B cell (primary cell): ENCODE measurements around the gene NME1. TPM values are rescaled to one million over a fixed set of nuclear protein-coding genes. Genes with fewer than 3 reads are reported as not detected.

Experiments
- ATAC-seq: fragments of 200-7000 bp; cut with Tn5 transposase; one replicate; pipeline ENCODE4 v1.10.0; 2021; ENCODE audit warnings: low read depth, mild to moderate bottlenecking, moderate number of reproducible peaks, moderate library complexity
- CTCF ChIA-PET: fragments of 350-600 bp; sonication (Branson Sonifier 250); formaldehyde crosslinking; loops from one replicate; lab custom pipeline; 2021; ENCODE audit warnings: antibody characterized with exemption, inconsistent platforms; lab: Charles Lee
- POLR2A ChIA-PET: fragments of 350-600 bp; sonication (Branson Sonifier 250); formaldehyde crosslinking; loops from one replicate; lab custom pipeline; 2021; ENCODE audit warnings: antibody characterized with exemption; lab: Charles Lee
- DNase-seq: peaks from one replicate; pipeline ENCODE4 v3.0.0; 2013
- H2AFZ ChIP-seq: 2 replicates; pipeline ENCODE4 v1.6.1; 2012; ENCODE audit warnings: mild to moderate bottlenecking, low read depth, low read length; ENCODE audit not compliant: insufficient read depth, poor library complexity, severe bottlenecking
- H3K27ac ChIP-seq, 2 donors: 1 replicate in 1 of 2; 2 replicates in 1 of 2; pipeline ENCODE4 v1.5.1; 2012 to 2013; ENCODE audit warnings: low read length in 2 of 2, mild to moderate bottlenecking in 2 of 2, moderate library complexity in 1 of 2
- H3K27me3 ChIP-seq, 4 experiments: fragments of 200-600 bp in 1 of 4; sonication (generic) in 1 of 4; replicated peaks in 1 of 4; 1 replicate in 2 of 4; 2 replicates in 2 of 4; pipeline versions ENCODE4 v1.6.1 to v1.7.0; 2013 to 2016; ENCODE audit warnings: low read length in 3 of 4, mild to moderate bottlenecking in 2 of 4, mixed read lengths in 1 of 4, moderate library complexity in 1 of 4; ENCODE audit not compliant: insufficient read depth in 4 of 4, control insufficient read depth in 3 of 4; ENCODE audit errors: control extremely low read depth in 1 of 4
- H3K36me3 ChIP-seq, 2 experiments: replicated peaks in 1 of 2; 1 replicate in 1 of 2; 2 replicates in 1 of 2; pipeline versions ENCODE4 v1.6.1 to v1.7.1; 2013; ENCODE audit warnings: low read length in 1 of 2; ENCODE audit not compliant: insufficient read depth in 2 of 2, control insufficient read depth in 1 of 2; ENCODE audit errors: control extremely low read depth in 1 of 2, extremely low read depth in 1 of 2
- H3K4me1 ChIP-seq, 2 donors: fragments of 200-600 bp in 1 of 2; sonication (generic) in 1 of 2; 1 replicate in 1 of 2; 2 replicates in 1 of 2; pipeline versions ENCODE4 v1.5.1 to v1.6.1; 2013 to 2017; ENCODE audit warnings: low read length in 2 of 2; ENCODE audit not compliant: control insufficient read depth in 2 of 2, insufficient read depth in 2 of 2
- H3K4me2 ChIP-seq: replicated peaks from 2 replicates; pipeline ENCODE3; 2012; ENCODE audit warnings: mild to moderate bottlenecking, low read depth, low read length; ENCODE audit not compliant: poor library complexity, severe bottlenecking
- H3K4me3 ChIP-seq, 5 experiments: fragments of 200-600 bp in 1 of 5; sonication (generic) in 1 of 5; 1 replicate in 3 of 5; 2 replicates in 2 of 5; pipeline versions ENCODE4 v1.5.1 to v1.7.0; 2011 to 2016; ENCODE audit warnings: low read length in 4 of 5, mild to moderate bottlenecking in 4 of 5, low read depth in 2 of 5, control low read depth in 1 of 5, moderate library complexity in 1 of 5; ENCODE audit not compliant: insufficient read depth in 1 of 5; ENCODE audit errors: control extremely low read depth in 1 of 5, extremely low read depth in 1 of 5
- H3K79me2 ChIP-seq: fragments of 200-600 bp; sonication (generic); one replicate; pipeline ENCODE4 v1.6.0; 2016; ENCODE audit warnings: low read length; ENCODE audit not compliant: control insufficient read depth, insufficient read depth
- H3K9ac ChIP-seq: fragments of 200-600 bp; sonication (generic); 2 replicates; pipeline ENCODE4 v1.6.1; 2017; ENCODE audit warnings: mild to moderate bottlenecking, low read length, moderate library complexity
- H3K9me3 ChIP-seq, 3 donors: one replicate each; pipeline versions ENCODE4 v1.6.1 to v1.7.1; 2013; ENCODE audit warnings: low read length in 2 of 3; ENCODE audit not compliant: control insufficient read depth in 2 of 3, insufficient read depth in 1 of 3; ENCODE audit errors: control extremely low read depth in 1 of 3
- H4K20me1 ChIP-seq: 2 replicates; pipeline ENCODE4 v1.6.0; 2012; ENCODE audit warnings: mild to moderate bottlenecking, low read length; ENCODE audit not compliant: insufficient read depth, control insufficient read depth, poor library complexity, severe bottlenecking
- H3K27ac Mint-ChIP-seq: one replicate; pipeline ENCODE4 v1.8.0; 2021; ENCODE audit warnings: mixed read lengths
- H3K27me3 Mint-ChIP-seq: one replicate; pipeline ENCODE4 v1.8.0; 2021; ENCODE audit warnings: mixed read lengths
- H3K4me1 Mint-ChIP-seq: one replicate; pipeline ENCODE4 v1.8.0; 2021; ENCODE audit warnings: mixed read lengths
- H3K4me3 Mint-ChIP-seq: one replicate; pipeline ENCODE4 v1.8.0; 2021; ENCODE audit warnings: mixed read lengths
- H3K9me3 Mint-ChIP-seq: one replicate; pipeline ENCODE4 v1.8.0; 2022; ENCODE audit warnings: mixed read lengths; ENCODE audit not compliant: insufficient read depth
- CTCF ChIP-seq: fragments of 200-600 bp; IDR thresholded peaks from one replicate; pipeline ENCODE4 v1.8.0; 2022; ENCODE audit warnings: antibody characterized with exemption, mild to moderate bottlenecking
- EZH2 ChIP-seq: IDR thresholded peaks from 2 replicates; pipeline ENCODE4 v1.6.1; 2012; ENCODE audit warnings: borderline replicate concordance, low read depth, mild to moderate bottlenecking, moderate library complexity, low read length; ENCODE audit not compliant: insufficient read depth, poor library complexity, severe bottlenecking
- WGBS: methylation state at CpG from one replicate; pipeline ENCODE4 v1.1.5; 2013; ENCODE audit warnings: missing lambda C conversion rate; ENCODE audit not compliant: insufficient coverage; 5-methylcytosine and 5-hydroxymethylcytosine counted together
- intact Hi-C: fragments of 100-400 bp; cut with micrococcal nuclease; formaldehyde crosslinking; loops from one replicate; pipeline ENCODE4 v1.10.0; 2022
- polyA plus RNA-seq: library from polyadenylated mRNA; depleted of rRNA; stranded (reverse); fragments of >200 nt; gene quantifications from 2 replicates; pipeline ENCODE4 v1.2.3, GENCODE V29; 2012
- total RNA-seq, 2 donors: library from RNA; stranded (reverse); fragments of 120-200 nt in 1 of 2; gene quantifications; 1 replicate in 1 of 2; 2 replicates in 1 of 2; pipeline versions ENCODE4 v1.2.3 to v1.2.4, GENCODE V29; 2013 to 2022

The NME1 gene
- total and polyA plus RNA-seq, 2 donors (not counting 1 experiment from before 2014, with no cell fraction given) = 19.0 to 27.5 TPM

DNA sequence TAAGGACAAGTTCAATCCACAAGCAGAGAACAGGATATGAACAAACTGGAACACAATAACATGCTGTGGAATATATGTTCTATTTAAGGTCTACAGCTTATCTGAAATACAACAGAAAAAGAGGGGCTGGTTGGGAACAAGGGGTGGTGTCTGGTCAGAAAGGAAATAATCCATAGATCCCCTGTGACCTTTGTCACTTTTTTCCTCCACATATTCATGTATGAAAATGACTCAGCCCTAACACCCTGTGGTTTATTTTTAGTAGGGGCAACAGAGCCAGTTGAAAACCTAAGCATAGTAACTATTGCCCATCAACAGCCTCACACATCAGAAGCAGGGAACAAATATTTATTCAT, 20.4 kb upstream of the NME1 start:
- no peak for ATAC-seq
- H3K27me3 Mint-ChIP-seq = peaks cover 5% of the 10 kb centered on the region
- H3K4me1 Mint-ChIP-seq = no peaks in the 10 kb centered on the region
- Histone ChIP-seq H4K20me1 (no peaks in the 10 kb centered on the region), H3K4me3 (no peak overlapping the region), H3K4me2 (no peak overlapping the region), H3K4me1 (no peaks in the 10 kb centered on the region), H3K79me2 (no peaks in the 10 kb centered on the region), H3K27me3 (no peaks in the 10 kb centered on the region), H2AFZ (no peak overlapping the region), H3K9ac (no peak overlapping the region), H3K27ac (no peak overlapping the region), H3K36me3 (no peaks in the 10 kb centered on the region), H3K9me3 (no peaks in the 10 kb centered on the region)
- no peak for DNase-seq
- H3K4me3 Mint-ChIP-seq = no peak overlapping the region
- no peak overlapping the region for H3K27ac Mint-ChIP-seq
- POLR2A ChIA-PET = no interaction called here
- CTCF ChIA-PET = no interaction called here
- H3K9me3 Mint-ChIP-seq = peaks cover 4% of the 10 kb centered on the region
- intact Hi-C loops = no loop called here
- no peak for TF ChIP-seq CTCF
- TF ChIP-seq EZH2 = no peak

- intact Hi-C loops = no loop called here
- Mint-ChIP-seq H3K27ac (no peak overlapping the region), H3K4me1 (no peaks in the 10 kb centered on the region), H3K9me3 (peaks cover 4% of the 10 kb centered on the region), H3K4me3 (no peak overlapping the region), H3K27me3 (peaks cover 5% of the 10 kb centered on the region)
- no peaks in the 10 kb centered on the region for H3K36me3 ChIP-seq
- H2AFZ ChIP-seq = no peak overlapping the region
- no peak overlapping the region for H3K27ac ChIP-seq
- H3K9me3 ChIP-seq = no peaks in the 10 kb centered on the region
- TF ChIP-seq EZH2 (no peak), CTCF (no peak)
- no peak overlapping the region for H3K4me2 ChIP-seq
- H3K9ac ChIP-seq = no peak overlapping the region
- no peak overlapping the region for H3K4me3 ChIP-seq
- no peaks in the 10 kb centered on the region for H3K79me2 ChIP-seq
- DNase-seq = no peak
- H3K4me1 ChIP-seq = no peaks in the 10 kb centered on the region
- WGBS = no CpG with 5 or more reads among the region's 2 CpGs
- CTCF ChIA-PET = no interaction called here
- H4K20me1 ChIP-seq = no peaks in the 10 kb centered on the region
- POLR2A ChIA-PET = no interaction called here
- H3K27me3 ChIP-seq = no peaks in the 10 kb centered on the region
- no peak for ATAC-seq
Observed at GRCh38 chr17:51133365-51133764, 20.0 kb upstream of the NME1 start.
